Spleen (tissue), 7 donors: ENCODE results near the gene BTAF1.

Experiments
- CTCF ChIP-seq, 11 experiments: fragments of 200-600 bp in 7 of 11; fragments of 450-650 bp in 4 of 11; sonication (generic) in 4 of 11; IDR thresholded peaks in 8 of 11; conservative IDR thresholded peaks in 3 of 11; 1 replicate in 7 of 11; 2 replicates in 4 of 11; pipeline versions ENCODE4 v1.4.0 to v1.8.0; 2016 to 2021; ENCODE audit warnings: antibody characterized with exemption in 11 of 11, inconsistent platforms in 4 of 11, mild to moderate bottlenecking in 1 of 11
- POLR2A ChIP-seq, 3 donors: fragments of 450-650 bp; IDR thresholded peaks; one replicate each; pipeline ENCODE4 v1.5.1; 2017; ENCODE audit warnings: antibody characterized with exemption in 3 of 3, mild to moderate bottlenecking in 1 of 3
- POLR2AphosphoS5 ChIP-seq, 3 donors: sonication (generic); formaldehyde crosslinking; IDR thresholded peaks; one replicate each; pipeline ENCODE4 v1.5.1; 2017; ENCODE audit warnings: antibody characterized with exemption in 3 of 3
- donor health status: DM: no; HTN: no; CAD: no; lungs with moderate emphysema.
- donor health status: DM: no; HTN: no; CAD: no.
- donor health status: DM: no; HTN: no; CAD: no.

- TF ChIP-seq CTCF (IDR thresholded peaks at IDR 0.05 in 8 of 11, conservative IDR thresholded peaks at IDR 0.05 in 3 of 11) (no peak), POLR2AphosphoS5 (IDR thresholded peaks at IDR 0.05) (no peak), POLR2A (IDR thresholded peaks at IDR 0.05) (no peak)
Measured at GRCh38 chr10:92054807-92055206, 131.2 kb downstream of the BTAF1 start.
